A673 (cell line): Measurements from ENCODE around the gene CFAP46. TPM values are rescaled to one million over a fixed set of nuclear protein-coding genes. Genes with fewer than 3 reads are reported as not detected.

ENCODE experiments used
- BruUV-seq: library from RNA; stranded (reverse); fragments of 400-500 nt; replicated peaks from 2 replicates; lab custom pipeline; 2021; lab: Mats Ljungman, UMichigan
- CTCF ChIA-PET: fragments of 300-600 bp; sonication (Branson Sonifier 250); formaldehyde crosslinking; loops from one replicate; lab custom pipeline; 2022; ENCODE audit warnings: antibody characterized with exemption; lab: Charles Lee
- POLR2A ChIA-PET: fragments of 300-600 bp; sonication (Branson Sonifier 250); formaldehyde crosslinking; loops from one replicate; lab custom pipeline; 2022; ENCODE audit warnings: antibody characterized with exemption; ENCODE audit not compliant: low non-redundant PET; lab: Charles Lee
- DNase-seq: peaks from one replicate; pipeline ENCODE4 v3.0.0-alpha.2; 2015; ENCODE audit warnings: low spot score
- H3K27ac ChIP-seq: fragments of 200-600 bp; sonication (generic); 2 replicates; pipeline ENCODE4 v1.5.1; 2016; ENCODE audit warnings: mixed run types, low read depth, mild to moderate bottlenecking, mixed read lengths, antibody characterized with exemption, low read length; ENCODE audit not compliant: poor library complexity, severe bottlenecking
- H3K27me3 ChIP-seq: fragments of 200-600 bp; sonication (generic); replicated peaks from 2 replicates; pipeline ENCODE4 v1.6.1; 2017; ENCODE audit warnings: mixed run types, low read depth, mild to moderate bottlenecking, mixed read lengths, antibody characterized with exemption, low read length; ENCODE audit not compliant: insufficient read depth, poor library complexity
- H3K36me3 ChIP-seq: fragments of 200-600 bp; sonication (generic); 2 replicates; pipeline ENCODE4 v1.6.1; 2016; ENCODE audit warnings: mixed run types, mild to moderate bottlenecking, mixed read lengths, antibody characterized with exemption, low read length; ENCODE audit not compliant: insufficient read depth, poor library complexity, severe bottlenecking
- H3K4me1 ChIP-seq: fragments of 200-600 bp; sonication (generic); 2 replicates; pipeline ENCODE4 v1.6.1; 2017; ENCODE audit warnings: mixed run types, mild to moderate bottlenecking, mixed read lengths, antibody characterized with exemption, low read length; ENCODE audit not compliant: insufficient read depth, poor library complexity, severe bottlenecking
- H3K4me3 ChIP-seq: fragments of 200-600 bp; sonication (generic); 2 replicates; pipeline ENCODE4 v1.5.1; 2016; ENCODE audit warnings: low read depth, mixed run types, mild to moderate bottlenecking, mixed read lengths, low read length; ENCODE audit not compliant: poor library complexity, severe bottlenecking
- H3K9me3 ChIP-seq: fragments of 200-600 bp; sonication (generic); 2 replicates; pipeline ENCODE4 v1.6.1; 2016; ENCODE audit warnings: mixed run types, low read depth, mild to moderate bottlenecking, mixed read lengths, antibody characterized with exemption, low read length; ENCODE audit not compliant: poor library complexity, severe bottlenecking
- EZH2 ChIP-seq: fragments of 200-600 bp; sonication (generic); IDR thresholded peaks from 2 replicates; pipeline ENCODE4 v1.6.1; 2017; ENCODE audit warnings: borderline replicate concordance, low read depth, mild to moderate bottlenecking, mixed read lengths, antibody characterized with exemption, low read length; ENCODE audit not compliant: poor library complexity, severe bottlenecking
- intact Hi-C: fragments of 100-400 bp; cut with micrococcal nuclease; formaldehyde crosslinking; loops from one replicate; pipeline ENCODE4 v1.10.0; 2022; ENCODE audit not compliant: unreplicated experiment
- total RNA-seq: library from RNA; stranded (reverse); gene quantifications from 2 replicates; pipeline ENCODE4 v1.2.3, GENCODE V29; 2021
- TF ChIP-seq, protein P1 (sequence below): fragments of 300-800, 200-600 bp; sonication (generic); conservative IDR thresholded peaks from 2 replicates; pipeline ENCODE4 v1.5.1; 2017; ENCODE audit warnings: low read depth, mild to moderate bottlenecking, antibody characterized with exemption, low read length, moderate library complexity, mixed read lengths

CFAP46 gene
- total RNA-seq, 1 experiment from 2014 or later: 1.9 TPM

- H3K9me3 ChIP-seq: no peaks in the 10 kb centered on the region
- no peaks in the 10 kb centered on the region for H3K36me3 ChIP-seq
- CTCF ChIA-PET: no interaction called here
- H3K4me1 ChIP-seq: no peaks in the 10 kb centered on the region
- no peak for DNase-seq
- no TSS peak for BruUV-seq
- TF ChIP-seq, protein P1, sequence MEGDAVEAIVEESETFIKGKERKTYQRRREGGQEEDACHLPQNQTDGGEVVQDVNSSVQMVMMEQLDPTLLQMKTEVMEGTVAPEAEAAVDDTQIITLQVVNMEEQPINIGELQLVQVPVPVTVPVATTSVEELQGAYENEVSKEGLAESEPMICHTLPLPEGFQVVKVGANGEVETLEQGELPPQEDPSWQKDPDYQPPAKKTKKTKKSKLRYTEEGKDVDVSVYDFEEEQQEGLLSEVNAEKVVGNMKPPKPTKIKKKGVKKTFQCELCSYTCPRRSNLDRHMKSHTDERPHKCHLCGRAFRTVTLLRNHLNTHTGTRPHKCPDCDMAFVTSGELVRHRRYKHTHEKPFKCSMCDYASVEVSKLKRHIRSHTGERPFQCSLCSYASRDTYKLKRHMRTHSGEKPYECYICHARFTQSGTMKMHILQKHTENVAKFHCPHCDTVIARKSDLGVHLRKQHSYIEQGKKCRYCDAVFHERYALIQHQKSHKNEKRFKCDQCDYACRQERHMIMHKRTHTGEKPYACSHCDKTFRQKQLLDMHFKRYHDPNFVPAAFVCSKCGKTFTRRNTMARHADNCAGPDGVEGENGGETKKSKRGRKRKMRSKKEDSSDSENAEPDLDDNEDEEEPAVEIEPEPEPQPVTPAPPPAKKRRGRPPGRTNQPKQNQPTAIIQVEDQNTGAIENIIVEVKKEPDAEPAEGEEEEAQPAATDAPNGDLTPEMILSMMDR: no peak
- no peak for TF ChIP-seq EZH2
- H3K27me3 ChIP-seq: peaks cover 8% of the 10 kb centered on the region
- no peak overlapping the region for H3K27ac ChIP-seq
- POLR2A ChIA-PET: no interaction called here
- intact Hi-C loops: no loop called here
- H3K4me3 ChIP-seq: no peak overlapping the region
These were observed 43.7 kb upstream of the CFAP46 start for GRCh38 chr10:132986076-132986475.

- ChIA-PET POLR2A (no interaction called here), CTCF (no interaction called here)
- no peak overlapping the region for H3K27ac ChIP-seq
- H3K27me3 ChIP-seq: peaks cover 8% of the 10 kb centered on the region
- no peaks in the 10 kb centered on the region for H3K4me1 ChIP-seq
- BruUV-seq: no TSS peak
- H3K9me3 ChIP-seq: no peaks in the 10 kb centered on the region
- intact Hi-C loops: no loop called here
- DNase-seq: no peak
- H3K36me3 ChIP-seq: no peaks in the 10 kb centered on the region
- H3K4me3 ChIP-seq: no peak overlapping the region
- TF ChIP-seq, protein P1: no peak
- TF ChIP-seq EZH2: no peak
These were observed 43.2 kb upstream of the CFAP46 start for GRCh38 chr10:132985546-132985900.

GRCh38 chr10:132984801-132985545 lies 42.6 kb upstream of the CFAP46 start:
- intact Hi-C loops: no loop called here
- ChIA-PET POLR2A (no interaction called here), CTCF (no interaction called here)
- Histone ChIP-seq H3K4me3 (no peak overlapping the region), H3K9me3 (no peaks in the 10 kb centered on the region), H3K27me3 (peaks cover 8% of the 10 kb centered on the region), H3K36me3 (no peaks in the 10 kb centered on the region), H3K4me1 (no peaks in the 10 kb centered on the region), H3K27ac (no peak overlapping the region)
- BruUV-seq: no TSS peak
- no peak for DNase-seq
- TF ChIP-seq EZH2: no peak
- TF ChIP-seq, protein P1: no peak
